ENCODE measurements around the gene BCO1. TPM values are rescaled to one million over a fixed set of nuclear protein-coding genes. Genes with fewer than 3 reads are reported as not detected.

The BCO1 gene
- total and polyA plus RNA-seq, 2 donors: 0.11 to 0.25 TPM

GRCh38 chr16:81273223-81273950 lies 34.9 kb downstream of the BCO1 start:
- DNase-seq (ENCODE audit: extremely low spot score): no peak
- 36% methylated on average over 10 of the region's 10 CpGs for WGBS
- no peak overlapping the region for H3K27ac ChIP-seq (ENCODE audit: low read depth)
- H3K4me1 ChIP-seq (ENCODE audit: insufficient read depth): peaks cover 2% of the 10 kb centered on the region
- no peak overlapping the region for H3K4me3 ChIP-seq (ENCODE audit: low read depth, low read length)
- no peaks in the 10 kb centered on the region for H3K36me3 ChIP-seq (ENCODE audit: insufficient read depth)

- H3K4me1 ChIP-seq (ENCODE audit: insufficient read depth): peaks cover 2% of the 10 kb centered on the region
- WGBS: 79% methylated on average over 9 of the region's 9 CpGs
- no peak for DNase-seq (ENCODE audit: extremely low spot score)
- no peak overlapping the region for H3K27ac ChIP-seq (ENCODE audit: low read depth)
- no peaks in the 10 kb centered on the region for H3K36me3 ChIP-seq (ENCODE audit: insufficient read depth)
- H3K4me3 ChIP-seq (ENCODE audit: low read depth, low read length): no peak overlapping the region
These were observed 36.6 kb downstream of the BCO1 start for GRCh38 chr16:81275064-81275532.

- WGBS: 91% methylated on average over 9 of the region's 9 CpGs
- no peaks in the 10 kb centered on the region for H3K36me3 ChIP-seq (ENCODE audit: insufficient read depth)
- H3K4me3 ChIP-seq (ENCODE audit: low read depth, low read length): no peak overlapping the region
- no peak for DNase-seq (ENCODE audit: extremely low spot score)
- H3K27ac ChIP-seq (ENCODE audit: low read depth): no peak overlapping the region
- H3K4me1 ChIP-seq (ENCODE audit: insufficient read depth): peaks cover 2% of the 10 kb centered on the region
These were observed 37.3 kb downstream of the BCO1 start for GRCh38 chr16:81275795-81276194.

GRCh38 chr16:81276323-81276722 lies 37.8 kb downstream of the BCO1 start:
- peaks cover 2% of the 10 kb centered on the region for H3K4me1 ChIP-seq (ENCODE audit: insufficient read depth)
- 90% methylated on average over 3 of the region's 3 CpGs for WGBS
- no peak overlapping the region for H3K4me3 ChIP-seq (ENCODE audit: low read depth, low read length)
- no peak for DNase-seq (ENCODE audit: extremely low spot score)
- no peaks in the 10 kb centered on the region for H3K36me3 ChIP-seq (ENCODE audit: insufficient read depth)
- H3K27ac ChIP-seq (ENCODE audit: low read depth): no peak overlapping the region

GRCh38 chr16:81277541-81278080 lies 39.1 kb downstream of the BCO1 start:
- DNase-seq (ENCODE audit: extremely low spot score): peak; percentile 73
- H3K27ac ChIP-seq (ENCODE audit: low read depth): no peak overlapping the region
- H3K4me1 ChIP-seq (ENCODE audit: insufficient read depth): peaks cover 2% of the 10 kb centered on the region
- 70% methylated on average over 6 of the region's 6 CpGs for WGBS
- no peaks in the 10 kb centered on the region for H3K36me3 ChIP-seq (ENCODE audit: insufficient read depth)
- H3K4me3 ChIP-seq (ENCODE audit: low read depth, low read length): no peak overlapping the region

GRCh38 chr16:81278526-81278925 lies 40.0 kb downstream of the BCO1 start:
- H3K27ac ChIP-seq (ENCODE audit: low read depth): no peak overlapping the region
- no peaks in the 10 kb centered on the region for H3K36me3 ChIP-seq (ENCODE audit: insufficient read depth)
- 94% methylated on average over 4 of the region's 4 CpGs for WGBS
- no peak for DNase-seq (ENCODE audit: extremely low spot score)
- peaks cover 2% of the 10 kb centered on the region for H3K4me1 ChIP-seq (ENCODE audit: insufficient read depth)
- no peak overlapping the region for H3K4me3 ChIP-seq (ENCODE audit: low read depth, low read length)

GRCh38 chr16:81279392-81279791 lies 40.9 kb downstream of the BCO1 start:
- 55% methylated on average over 4 of the region's 4 CpGs for WGBS
- Histone ChIP-seq H3K4me1 (ENCODE audit: insufficient read depth) (peaks cover 2% of the 10 kb centered on the region), H3K4me3 (ENCODE audit: low read depth, low read length) (no peak overlapping the region), H3K27ac (ENCODE audit: low read depth) (no peak overlapping the region), H3K36me3 (ENCODE audit: insufficient read depth) (no peaks in the 10 kb centered on the region)
- DNase-seq (ENCODE audit: extremely low spot score): no peak

- Histone ChIP-seq H3K27ac (ENCODE audit: low read depth) (no peak overlapping the region), H3K4me3 (ENCODE audit: low read depth, low read length) (no peak overlapping the region), H3K36me3 (ENCODE audit: insufficient read depth) (no peaks in the 10 kb centered on the region), H3K4me1 (ENCODE audit: insufficient read depth) (peaks cover 2% of the 10 kb centered on the region)
- 42% methylated on average over 3 of the region's 3 CpGs for WGBS
- no peak for DNase-seq (ENCODE audit: extremely low spot score)
These were observed 41.9 kb downstream of the BCO1 start for GRCh38 chr16:81280393-81280792.

GRCh38 chr16:81283044-81283443 lies 44.6 kb downstream of the BCO1 start:
- 93% methylated on average over 3 of the region's 3 CpGs for WGBS
- no peak for DNase-seq (ENCODE audit: extremely low spot score)
- no peak overlapping the region for H3K4me3 ChIP-seq (ENCODE audit: low read depth, low read length)
- no peaks in the 10 kb centered on the region for H3K4me1 ChIP-seq (ENCODE audit: insufficient read depth)
- H3K27ac ChIP-seq (ENCODE audit: low read depth): no peak overlapping the region
- no peaks in the 10 kb centered on the region for H3K36me3 ChIP-seq (ENCODE audit: insufficient read depth)

- no peak overlapping the region for H3K4me3 ChIP-seq (ENCODE audit: low read depth, low read length)
- H3K4me1 ChIP-seq (ENCODE audit: insufficient read depth): no peaks in the 10 kb centered on the region
- WGBS: 74% methylated on average over 8 of the region's 8 CpGs
- no peak overlapping the region for H3K27ac ChIP-seq (ENCODE audit: low read depth)
- H3K36me3 ChIP-seq (ENCODE audit: insufficient read depth): no peaks in the 10 kb centered on the region
- DNase-seq (ENCODE audit: extremely low spot score): no peak
These were observed 46.6 kb downstream of the BCO1 start for GRCh38 chr16:81284995-81285600.

GRCh38 chr16:81286190-81286589 lies 47.7 kb downstream of the BCO1 start:
- WGBS: 90% methylated on average over 1 of the region's 1 CpG
- no peak overlapping the region for H3K4me3 ChIP-seq (ENCODE audit: low read depth, low read length)
- no peak overlapping the region for H3K27ac ChIP-seq (ENCODE audit: low read depth)
- H3K36me3 ChIP-seq (ENCODE audit: insufficient read depth): no peaks in the 10 kb centered on the region
- no peak for DNase-seq (ENCODE audit: extremely low spot score)
- H3K4me1 ChIP-seq (ENCODE audit: insufficient read depth): no peaks in the 10 kb centered on the region

GRCh38 chr16:81291117-81291516 lies 52.6 kb downstream of the BCO1 start:
- no peak overlapping the region for H3K27ac ChIP-seq (ENCODE audit: low read depth)
- no peak for DNase-seq (ENCODE audit: extremely low spot score)
- no peaks in the 10 kb centered on the region for H3K4me1 ChIP-seq (ENCODE audit: insufficient read depth)
- WGBS: 88% methylated on average over 9 of the region's 9 CpGs
- no peaks in the 10 kb centered on the region for H3K36me3 ChIP-seq (ENCODE audit: insufficient read depth)
- H3K4me3 ChIP-seq (ENCODE audit: low read depth, low read length): no peak overlapping the region

- Histone ChIP-seq H3K4me3 (ENCODE audit: low read depth, low read length) (no peak overlapping the region), H3K4me1 (ENCODE audit: insufficient read depth) (no peaks in the 10 kb centered on the region), H3K27ac (ENCODE audit: low read depth) (no peak overlapping the region), H3K36me3 (ENCODE audit: insufficient read depth) (no peaks in the 10 kb centered on the region)
- no peak for DNase-seq (ENCODE audit: extremely low spot score)
- WGBS: 89% methylated on average over 5 of the region's 5 CpGs
These were observed 54.4 kb downstream of the BCO1 start for GRCh38 chr16:81292936-81293335.
